Measurements from ENCODE around the gene STEAP2. TPM values are rescaled to one million over a fixed set of nuclear protein-coding genes. Genes with fewer than 3 reads are reported as not detected.

STEAP2 gene
- total and polyA plus RNA-seq, 9 donors = 10.0 to 47.1 (median 26.6) TPM

- 24 to 65% (median 51%) methylated on average over 2 of the region's 2 CpGs for WGBS, 3 donors
- H3K27me3 ChIP-seq = no peaks in the 10 kb centered on the region
- no peak overlapping the region for H3K4me3 ChIP-seq
- TF ChIP-seq EP300 (IDR thresholded peaks at IDR 0.05) (no peak), POLR2A (IDR thresholded peaks at IDR 0.05) (no peak), CTCF (IDR thresholded peaks at IDR 0.05) (no peak)
- no peak overlapping the region for H3K27ac ChIP-seq
- no peak for DNase-seq
- intact Hi-C loops (cut with DNase I) = no loop called here
- H3K36me3 ChIP-seq = no peaks in the 10 kb centered on the region
- peaks cover 0 to 3% of the 10 kb centered on the region in 2 donors for H3K9me3 ChIP-seq
- H3K4me1 ChIP-seq (ENCODE audit: insufficient read depth) = no peaks in the 10 kb centered on the region
Observed at GRCh38 chr7:90192876-90193750, 18.4 kb upstream of the STEAP2 start.

- H3K27me3 ChIP-seq = no peaks in the 10 kb centered on the region
- H3K4me3 ChIP-seq = no peak overlapping the region
- WGBS, 3 donors = 75 to 78% (median 77%) methylated on average over 10 of the region's 10 CpGs
- intact Hi-C loops (cut with DNase I) = no loop called here
- no peak overlapping the region for H3K27ac ChIP-seq
- H3K9me3 ChIP-seq = peaks cover 0 to 3% of the 10 kb centered on the region in 2 donors
- no peaks in the 10 kb centered on the region for H3K4me1 ChIP-seq (ENCODE audit: insufficient read depth)
- no peak for TF ChIP-seq EP300 (IDR thresholded peaks at IDR 0.05)
- TF ChIP-seq POLR2A (IDR thresholded peaks at IDR 0.05) = no peak
- TF ChIP-seq CTCF (IDR thresholded peaks at IDR 0.05) = no peak
- no peak for DNase-seq
- no peaks in the 10 kb centered on the region for H3K36me3 ChIP-seq
Observed at GRCh38 chr7:90194911-90195809, 16.4 kb upstream of the STEAP2 start.

- Histone ChIP-seq H3K27ac (no peak overlapping the region), H3K36me3 (no peaks in the 10 kb centered on the region), H3K9me3 (no peaks in the 10 kb centered on the region), H3K4me3 (no peak overlapping the region), H3K4me1 (ENCODE audit: insufficient read depth) (no peaks in the 10 kb centered on the region), H3K27me3 (no peaks in the 10 kb centered on the region)
- intact Hi-C loops (cut with DNase I) = no loop called here
- DNase-seq = no peak
- WGBS, 3 donors = 95 to 99% (median 96%) methylated on average over 2 of the region's 2 CpGs
- no peak for TF ChIP-seq POLR2A (IDR thresholded peaks at IDR 0.05)
- no peak for TF ChIP-seq CTCF (IDR thresholded peaks at IDR 0.05)
- TF ChIP-seq EP300 (IDR thresholded peaks at IDR 0.05) = no peak
Observed at GRCh38 chr7:90201500-90202195, 9.9 kb upstream of the STEAP2 start.

- Histone ChIP-seq H3K4me3 (no peak overlapping the region), H3K4me1 (ENCODE audit: insufficient read depth) (peaks cover 5% of the 10 kb centered on the region), H3K9me3 (no peaks in the 10 kb centered on the region), H3K27me3 (no peaks in the 10 kb centered on the region), H3K27ac (no peak overlapping the region), H3K36me3 (no peaks in the 10 kb centered on the region)
- no peak for TF ChIP-seq EP300 (IDR thresholded peaks at IDR 0.05)
- TF ChIP-seq CTCF (IDR thresholded peaks at IDR 0.05) = no peak
- no peak for TF ChIP-seq POLR2A (IDR thresholded peaks at IDR 0.05)
- intact Hi-C loops (cut with DNase I) = no loop called here
- no peak for DNase-seq
- 91 to 100% (median 92%) methylated on average over 1 of the region's 1 CpG for WGBS, 3 donors
Observed at GRCh38 chr7:90207956-90208355, 3.6 kb upstream of the STEAP2 start.

Data from ovary (tissue), 9 donors.